Neural cell (in vitro differentiated cells): ENCODE data around the gene TLX2. TPM values are rescaled to one million over a fixed set of nuclear protein-coding genes. Genes with fewer than 3 reads are reported as not detected.

Experiments
- H2AFZ ChIP-seq: fragments of 200-600, 300-800 bp; sonication (generic), shearing (Covaris generic); 2 replicates; pipeline ENCODE4 v1.6.0; 2014; ENCODE audit warnings: low read depth, mild to moderate bottlenecking, antibody characterized with exemption, low read length, moderate library complexity
- H3F3A ChIP-seq: fragments of 200-600 bp; shearing (Covaris generic); 2 replicates; pipeline ENCODE4 v1.6.1; 2016; ENCODE audit warnings: mild to moderate bottlenecking, moderate library complexity, mixed read lengths, antibody characterized with exemption, low read length; ENCODE audit not compliant: insufficient read depth, poor library complexity, severe bottlenecking
- H3K27ac ChIP-seq: fragments of 200-600, 300-800 bp; sonication (generic), shearing (Covaris generic); 2 replicates; pipeline ENCODE4 v1.5.1; 2014; ENCODE audit warnings: mild to moderate bottlenecking, low read length, moderate library complexity
- H3K27me3 ChIP-seq: fragments of 300-800, 200-600 bp; sonication (generic), shearing (Covaris generic); 2 replicates; pipeline ENCODE4 v1.6.0; 2014; ENCODE audit warnings: mild to moderate bottlenecking, low read depth, low read length, moderate library complexity; ENCODE audit not compliant: insufficient read depth
- H3K36me3 ChIP-seq: fragments of 300-800, 200-600 bp; sonication (generic), shearing (Covaris generic); 2 replicates; pipeline ENCODE4 v1.5.1; 2014; ENCODE audit warnings: mild to moderate bottlenecking, antibody characterized with exemption, low read length, moderate library complexity; ENCODE audit not compliant: insufficient read depth
- H3K4me2 ChIP-seq: fragments of 300-800, 200-600 bp; sonication (generic), shearing (Covaris generic); 2 replicates; pipeline ENCODE4 v1.6.0; 2014; ENCODE audit warnings: mild to moderate bottlenecking, low read length
- H3K4me3 ChIP-seq: fragments of 300-800, 200-600 bp; sonication (generic), shearing (Covaris generic); 2 replicates; pipeline ENCODE4 v1.5.1; 2014; ENCODE audit warnings: mild to moderate bottlenecking, low read length, moderate library complexity
- H3K79me2 ChIP-seq: fragments of 200-600 bp; shearing (Covaris generic); replicated peaks from 2 replicates; pipeline ENCODE4 v1.6.0; 2014; ENCODE audit warnings: mild to moderate bottlenecking, low read length, moderate library complexity; ENCODE audit not compliant: insufficient read depth
- H3K9ac ChIP-seq: fragments of 300-800, 200-600 bp; sonication (generic), shearing (Covaris generic); 2 replicates; pipeline ENCODE4 v1.6.1; 2016; ENCODE audit warnings: mild to moderate bottlenecking, low read length, mixed read lengths
- H3K9me2 ChIP-seq: fragments of 200-600 bp; shearing (Covaris generic); 2 replicates; pipeline ENCODE4 v1.6.1; 2016; ENCODE audit warnings: mild to moderate bottlenecking, low read length, mixed read lengths; ENCODE audit not compliant: insufficient read depth
- H3K9me3 ChIP-seq: fragments of 200-600, 300-800 bp; sonication (generic), shearing (Covaris generic); 2 replicates; pipeline ENCODE4 v1.6.1; 2016; ENCODE audit warnings: mild to moderate bottlenecking, mixed run types, low read length, moderate library complexity, mixed read lengths
- H4K20me1 ChIP-seq: fragments of 200-600 bp; shearing (Covaris generic); 2 replicates; pipeline ENCODE4 v1.6.1; 2016; ENCODE audit warnings: mild to moderate bottlenecking, mixed run types; ENCODE audit not compliant: insufficient read depth
- CTCF ChIP-seq: fragments of 450-650 bp; IDR thresholded peaks from 2 replicates; pipeline ENCODE4 v1.5.1; 2014; ENCODE audit warnings: antibody characterized with exemption, mild to moderate bottlenecking, moderate library complexity; ENCODE audit not compliant: poor library complexity, severe bottlenecking
- EP300 ChIP-seq: fragments of 450-650 bp; conservative IDR thresholded peaks from 2 replicates; pipeline ENCODE4 v1.6.1; 2014; ENCODE audit warnings: antibody characterized with exemption, mild to moderate bottlenecking, moderate library complexity; ENCODE audit not compliant: poor library complexity, severe bottlenecking
- EZH2 ChIP-seq: fragments of 200-600, 300-800 bp; shearing (Covaris generic), sonication (generic); IDR thresholded peaks from 2 replicates; pipeline ENCODE4 v1.6.1; 2014; ENCODE audit warnings: antibody characterized with exemption, low read length, borderline replicate concordance, mild to moderate bottlenecking; ENCODE audit not compliant: insufficient read depth, poor library complexity, severe bottlenecking
- MXI1 ChIP-seq: fragments of 450-650 bp; conservative IDR thresholded peaks from 2 replicates; pipeline ENCODE4 v1.6.1; 2014; ENCODE audit warnings: antibody characterized with exemption, mild to moderate bottlenecking; ENCODE audit not compliant: poor library complexity, severe bottlenecking
- POLR2AphosphoS5 ChIP-seq: IDR thresholded peaks from 2 replicates; pipeline ENCODE4 v1.6.1; 2012
- RAD21 ChIP-seq: fragments of 450-650 bp; conservative IDR thresholded peaks from 2 replicates; pipeline ENCODE4 v1.6.1; 2014; ENCODE audit warnings: antibody characterized with exemption, mild to moderate bottlenecking, moderate library complexity
- REST ChIP-seq: IDR thresholded peaks from 2 replicates; pipeline ENCODE4 v1.6.1; 2012; ENCODE audit warnings: borderline replicate concordance
- SMC3 ChIP-seq: fragments of 450-650 bp; conservative IDR thresholded peaks from 2 replicates; pipeline ENCODE4 v1.6.1; 2014; ENCODE audit warnings: antibody characterized with exemption, mild to moderate bottlenecking, moderate library complexity; ENCODE audit not compliant: poor library complexity
- TAF1 ChIP-seq: IDR thresholded peaks from 2 replicates; pipeline ENCODE4 v1.6.1; 2012; ENCODE audit warnings: low read depth
- polyA plus RNA-seq: library from polyadenylated mRNA; depleted of rRNA; stranded (reverse); fragments of >200 nt; gene quantifications from 2 replicates; pipeline ENCODE4 v1.2.3, GENCODE V29; 2014

TLX2 gene
- polyA plus RNA-seq, 1 donor from 2014 or later, result not detected

- Histone ChIP-seq H2AFZ (no peak overlapping the region), H3K9me3 (no peaks in the 10 kb centered on the region), H3K9me2 (no peaks in the 10 kb centered on the region), H3K4me3 (no peak overlapping the region), H3K9ac (no peak overlapping the region), H3K27me3 (peaks cover 7% of the 10 kb centered on the region), H3K4me2 (no peak overlapping the region), H4K20me1 (no peaks in the 10 kb centered on the region), H3K36me3 (no peaks in the 10 kb centered on the region), H3K27ac (no peak overlapping the region), H3K79me2 (peaks cover 14% of the 10 kb centered on the region), H3F3A (no peaks in the 10 kb centered on the region)
- no peak for TF ChIP-seq SMC3
- no peak for TF ChIP-seq TAF1
- no peak for TF ChIP-seq EZH2
- no peak for TF ChIP-seq POLR2AphosphoS5
- no peak for TF ChIP-seq MXI1
- TF ChIP-seq EP300, result no peak
Observed at GRCh38 chr2:74526649-74527230, 12.5 kb downstream of the TLX2 start.

- no peaks in the 10 kb centered on the region for H3F3A ChIP-seq
- H3K9me3 ChIP-seq, result no peaks in the 10 kb centered on the region
- no peak overlapping the region for H3K9ac ChIP-seq
- no peak overlapping the region for H3K4me2 ChIP-seq
- H3K4me3 ChIP-seq, result no peak overlapping the region
- H3K9me2 ChIP-seq, result no peaks in the 10 kb centered on the region
- H3K27ac ChIP-seq, result no peak overlapping the region
- H3K36me3 ChIP-seq, result no peaks in the 10 kb centered on the region
- no peaks in the 10 kb centered on the region for H4K20me1 ChIP-seq
- H3K27me3 ChIP-seq, result no peaks in the 10 kb centered on the region
- H3K79me2 ChIP-seq, result peaks cover 14% of the 10 kb centered on the region
- H2AFZ ChIP-seq, result no peak overlapping the region
- TF ChIP-seq EP300 (no peak), REST (no peak), CTCF (no peak), RAD21 (no peak), EZH2 (no peak), TAF1 (no peak)
Observed at GRCh38 chr2:74527741-74528140, 13.5 kb downstream of the TLX2 start.
